Keratinocyte (primary cell): Measurements from ENCODE around the gene DPYSL4. TPM values are rescaled to one million over a fixed set of nuclear protein-coding genes. Genes with fewer than 3 reads are reported as not detected.

Experiments used
- DNase-seq: peaks from one replicate; pipeline ENCODE4 v3.0.0-alpha.2; 2011; ENCODE audit warnings: low read depth, missing footprints, low spot score
- FAIRE-seq: peaks from 2 replicates; lab custom pipeline; 2011; peaks lifted over from hg19 to GRCh38; lab: Jason Lieb, UNC
- H2AFZ ChIP-seq: 2 replicates; pipeline ENCODE4 v1.6.0; 2012; ENCODE audit warnings: low read length, control low read depth, inconsistent platforms; ENCODE audit not compliant: control insufficient read depth
- H3K27ac ChIP-seq: 2 replicates; pipeline ENCODE4 v1.5.1; 2011; ENCODE audit warnings: low read length; ENCODE audit not compliant: control insufficient read depth, insufficient read depth
- H3K27me3 ChIP-seq: 3 replicates; pipeline ENCODE4 v1.6.0; 2011; ENCODE audit warnings: low read length; ENCODE audit not compliant: control insufficient read depth, insufficient read depth; ENCODE audit errors: extremely low read depth
- H3K36me3 ChIP-seq, 2 experiments: 2 replicates in 1 of 2; 3 replicates in 1 of 2; pipeline ENCODE4 v1.5.1; 2011; ENCODE audit warnings: low read length in 2 of 2, mild to moderate bottlenecking in 1 of 2; ENCODE audit not compliant: control insufficient read depth in 2 of 2, insufficient read depth in 2 of 2; ENCODE audit errors: extremely low read depth in 1 of 2
- H3K4me1 ChIP-seq: 3 replicates; pipeline ENCODE4 v1.5.1; 2011; ENCODE audit warnings: low read length; ENCODE audit not compliant: control insufficient read depth, insufficient read depth; ENCODE audit errors: extremely low read depth
- H3K4me2 ChIP-seq: 3 replicates; pipeline ENCODE4 v1.6.0; 2011; ENCODE audit warnings: low read depth, low read length; ENCODE audit not compliant: control insufficient read depth, insufficient read depth; ENCODE audit errors: extremely low read depth
- H3K4me3 ChIP-seq, 3 experiments: fragments of 200-600 bp in 1 of 3; sonication (generic) in 1 of 3; 2 replicates in 2 of 3; 3 replicates in 1 of 3; pipeline ENCODE4 v1.5.1; 2011 to 2016; ENCODE audit warnings: low read length in 3 of 3, mild to moderate bottlenecking in 3 of 3, control low read depth in 2 of 3, inconsistent platforms in 1 of 3, low read depth in 1 of 3, mixed read lengths in 1 of 3, mixed run types in 1 of 3, moderate library complexity in 1 of 3; ENCODE audit not compliant: control insufficient read depth in 2 of 3, insufficient read depth in 2 of 3; ENCODE audit errors: extremely low read depth in 1 of 3
- H3K79me2 ChIP-seq: 2 replicates; pipeline ENCODE4 v1.6.0; 2012; ENCODE audit warnings: low read length; ENCODE audit not compliant: control insufficient read depth, insufficient read depth
- H3K9ac ChIP-seq: 3 replicates; pipeline ENCODE4 v1.6.0; 2011; ENCODE audit warnings: low read length; ENCODE audit not compliant: control insufficient read depth, insufficient read depth; ENCODE audit errors: extremely low read depth
- H3K9me1 ChIP-seq: 3 replicates; pipeline ENCODE4 v1.6.0; 2011; ENCODE audit warnings: low read length; ENCODE audit not compliant: control insufficient read depth, insufficient read depth; ENCODE audit errors: extremely low read depth
- H3K9me3 ChIP-seq: 2 replicates; pipeline ENCODE4 v1.5.1; 2012; ENCODE audit warnings: low read depth, low read length; ENCODE audit not compliant: control insufficient read depth
- H4K20me1 ChIP-seq: 3 replicates; pipeline ENCODE4 v1.6.0; 2011; ENCODE audit warnings: low read length; ENCODE audit not compliant: control insufficient read depth, insufficient read depth; ENCODE audit errors: extremely low read depth
- EZH2 ChIP-seq: IDR thresholded peaks from one replicate; pipeline ENCODE4 v1.6.1; 2012; ENCODE audit warnings: inconsistent platforms, mild to moderate bottlenecking, low read length, moderate library complexity
- dilution Hi-C: fragments of 300-500 bp; cut with MboI; formaldehyde crosslinking; loops from one replicate; pipeline ENCODE4 v1.7.0; 2020; ENCODE audit warnings: low sequenced_read_pairs; ENCODE audit not compliant: extremely low pct_ligation_motif_present
- polyA plus RNA-seq, 5 experiments: library from polyadenylated mRNA; depleted of rRNA in 3 of 5; stranded (reverse) in 3 of 5; stranded (forward) in 1 of 5; unstranded in 1 of 5; fragments of >200 nt; gene quantifications; 1 replicate in 1 of 5; 2 replicates in 3 of 5; 3 replicates in 1 of 5; pipeline versions ENCODE4 v1.2.1 to v1.2.3, GENCODE V29; 2011 to 2012; ENCODE audit warnings: missing spikeins in 2 of 5, low read depth in 1 of 5, low replicate concordance in 1 of 5
- TF ChIP-seq, protein P1 (sequence below), 3 experiments: IDR thresholded peaks in 1 of 3; conservative IDR thresholded peaks in 1 of 3; optimal IDR thresholded peaks in 1 of 3; 2 replicates in 2 of 3; 3 replicates in 1 of 3; pipeline versions ENCODE3 to v1.5.1; 2011; ENCODE audit warnings: low read length in 3 of 3, mild to moderate bottlenecking in 3 of 3, moderate library complexity in 2 of 3, control low read depth in 1 of 3, inconsistent platforms in 1 of 3; ENCODE audit not compliant: insufficient read depth in 2 of 3; ENCODE audit errors: extremely low read depth in 1 of 3

Gene DPYSL4
- polyA plus RNA-seq, 1 donor (not counting 4 experiments of a cell fraction or from before 2014, with no cell fraction given): 7.4 TPM

DNA sequence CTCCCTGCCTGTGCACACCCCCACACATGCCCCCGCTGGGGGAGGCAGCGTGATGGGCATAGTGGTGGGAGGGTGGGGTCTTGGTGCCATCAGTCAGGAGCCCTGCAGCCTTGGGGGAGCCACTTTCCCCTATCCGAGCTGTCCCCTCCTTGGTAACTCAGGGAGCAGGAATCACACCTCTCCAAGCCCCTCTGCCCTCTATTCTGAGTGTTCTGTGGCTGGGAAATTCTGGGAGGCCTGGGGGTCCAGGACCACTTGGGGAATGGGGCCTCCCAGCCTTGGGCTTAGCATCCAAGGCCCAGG lies 11.3 kb downstream of the DPYSL4 start:
- H3K9me1 ChIP-seq: no peaks in the 10 kb centered on the region
- no peak for DNase-seq
- dilution Hi-C loops: no loop called here

DNA sequence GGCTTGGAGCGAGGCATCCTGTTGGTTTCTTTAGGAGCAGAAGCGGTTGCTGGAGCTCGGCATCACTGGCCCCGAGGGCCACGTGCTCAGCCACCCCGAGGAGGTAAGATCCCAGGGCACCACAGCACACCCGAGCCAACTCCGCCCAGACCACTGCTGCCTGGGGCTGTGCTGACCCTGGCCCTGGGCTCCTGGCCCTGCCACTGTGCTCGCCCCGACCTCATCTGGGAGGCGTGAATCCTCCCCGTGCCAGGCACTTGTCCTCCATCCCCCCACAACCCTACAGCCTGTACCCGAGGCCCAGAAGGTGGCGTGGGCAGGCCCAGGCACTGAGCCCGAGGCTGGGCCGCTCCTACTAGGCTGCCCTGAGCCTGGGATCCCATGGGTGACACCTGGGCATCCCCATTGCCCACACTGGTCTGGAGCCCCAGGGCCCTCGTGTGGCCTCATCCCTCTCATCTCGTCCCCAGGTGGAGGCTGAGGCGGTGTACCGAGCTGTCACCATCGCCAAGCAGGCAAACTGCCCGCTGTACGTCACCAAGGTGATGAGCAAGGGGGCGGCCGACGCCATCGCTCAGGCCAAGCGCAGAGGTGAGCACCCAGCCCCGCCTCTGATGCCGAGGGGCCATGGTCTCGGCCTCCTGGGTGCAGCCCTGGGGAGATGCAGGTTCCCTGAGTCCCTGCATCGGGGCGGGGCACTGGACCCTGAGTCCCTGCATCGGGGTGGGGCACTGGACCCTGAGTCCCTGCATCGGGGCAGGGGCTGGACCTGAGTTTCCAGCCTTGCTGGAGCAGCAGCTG lies 11.8 kb downstream of the DPYSL4 start:
- dilution Hi-C loops: no loop called here
- Histone ChIP-seq H3K4me2 (no peak overlapping the region), H3K9me1 (no peaks in the 10 kb centered on the region), H3K9ac (no peak overlapping the region), H3K4me3 (no peak overlapping the region), H3K27ac (no peak overlapping the region), H2AFZ (no peak overlapping the region), H3K79me2 (no peaks in the 10 kb centered on the region), H3K36me3 (no peaks in the 10 kb centered on the region), H3K4me1 (no peaks in the 10 kb centered on the region), H4K20me1 (peaks cover 3% of the 10 kb centered on the region), H3K9me3 (no peaks in the 10 kb centered on the region), H3K27me3 (no peaks in the 10 kb centered on the region)
- FAIRE-seq (no peak), DNase-seq (no peak)
- TF ChIP-seq EZH2: no peak
- TF ChIP-seq, protein P1, sequence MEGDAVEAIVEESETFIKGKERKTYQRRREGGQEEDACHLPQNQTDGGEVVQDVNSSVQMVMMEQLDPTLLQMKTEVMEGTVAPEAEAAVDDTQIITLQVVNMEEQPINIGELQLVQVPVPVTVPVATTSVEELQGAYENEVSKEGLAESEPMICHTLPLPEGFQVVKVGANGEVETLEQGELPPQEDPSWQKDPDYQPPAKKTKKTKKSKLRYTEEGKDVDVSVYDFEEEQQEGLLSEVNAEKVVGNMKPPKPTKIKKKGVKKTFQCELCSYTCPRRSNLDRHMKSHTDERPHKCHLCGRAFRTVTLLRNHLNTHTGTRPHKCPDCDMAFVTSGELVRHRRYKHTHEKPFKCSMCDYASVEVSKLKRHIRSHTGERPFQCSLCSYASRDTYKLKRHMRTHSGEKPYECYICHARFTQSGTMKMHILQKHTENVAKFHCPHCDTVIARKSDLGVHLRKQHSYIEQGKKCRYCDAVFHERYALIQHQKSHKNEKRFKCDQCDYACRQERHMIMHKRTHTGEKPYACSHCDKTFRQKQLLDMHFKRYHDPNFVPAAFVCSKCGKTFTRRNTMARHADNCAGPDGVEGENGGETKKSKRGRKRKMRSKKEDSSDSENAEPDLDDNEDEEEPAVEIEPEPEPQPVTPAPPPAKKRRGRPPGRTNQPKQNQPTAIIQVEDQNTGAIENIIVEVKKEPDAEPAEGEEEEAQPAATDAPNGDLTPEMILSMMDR (optimal IDR thresholded peaks at IDR 0.05 in 1 of 3, IDR thresholded peaks at IDR 0.05 in 1 of 3, conservative IDR thresholded peaks at IDR 0.05 in 1 of 3; ENCODE audit: extremely low read depth in 1 of 3, insufficient read depth in 2 of 3, low read length in 3 of 3): no peak

More for the DNA sequence above, 11.3 kb downstream of the DPYSL4 start:
- Histone ChIP-seq H3K9me3 (no peaks in the 10 kb centered on the region), H3K4me3 (no peak overlapping the region), H3K4me1 (no peaks in the 10 kb centered on the region), H4K20me1 (peaks cover 4% of the 10 kb centered on the region), H2AFZ (no peak overlapping the region), H3K27ac (no peak overlapping the region), H3K79me2 (no peaks in the 10 kb centered on the region), H3K27me3 (no peaks in the 10 kb centered on the region), H3K9ac (no peak overlapping the region), H3K4me2 (no peak overlapping the region), H3K36me3 (no peaks in the 10 kb centered on the region)
- no peak for TF ChIP-seq EZH2
- TF ChIP-seq, protein P1 (optimal IDR thresholded peaks at IDR 0.05 in 1 of 3, IDR thresholded peaks at IDR 0.05 in 1 of 3, conservative IDR thresholded peaks at IDR 0.05 in 1 of 3; ENCODE audit: extremely low read depth in 1 of 3, insufficient read depth in 2 of 3, low read length in 3 of 3): no peak
- no peak for FAIRE-seq
